Fibroblast of peridontal ligament (primary cell): ENCODE results near the gene SIGLEC10.

Experiments
- DNase-seq: peaks from one replicate; pipeline ENCODE4 v3.0.0-alpha.2; 2010; ENCODE audit errors: extremely low read depth

SIGLEC10 gene

DNA sequence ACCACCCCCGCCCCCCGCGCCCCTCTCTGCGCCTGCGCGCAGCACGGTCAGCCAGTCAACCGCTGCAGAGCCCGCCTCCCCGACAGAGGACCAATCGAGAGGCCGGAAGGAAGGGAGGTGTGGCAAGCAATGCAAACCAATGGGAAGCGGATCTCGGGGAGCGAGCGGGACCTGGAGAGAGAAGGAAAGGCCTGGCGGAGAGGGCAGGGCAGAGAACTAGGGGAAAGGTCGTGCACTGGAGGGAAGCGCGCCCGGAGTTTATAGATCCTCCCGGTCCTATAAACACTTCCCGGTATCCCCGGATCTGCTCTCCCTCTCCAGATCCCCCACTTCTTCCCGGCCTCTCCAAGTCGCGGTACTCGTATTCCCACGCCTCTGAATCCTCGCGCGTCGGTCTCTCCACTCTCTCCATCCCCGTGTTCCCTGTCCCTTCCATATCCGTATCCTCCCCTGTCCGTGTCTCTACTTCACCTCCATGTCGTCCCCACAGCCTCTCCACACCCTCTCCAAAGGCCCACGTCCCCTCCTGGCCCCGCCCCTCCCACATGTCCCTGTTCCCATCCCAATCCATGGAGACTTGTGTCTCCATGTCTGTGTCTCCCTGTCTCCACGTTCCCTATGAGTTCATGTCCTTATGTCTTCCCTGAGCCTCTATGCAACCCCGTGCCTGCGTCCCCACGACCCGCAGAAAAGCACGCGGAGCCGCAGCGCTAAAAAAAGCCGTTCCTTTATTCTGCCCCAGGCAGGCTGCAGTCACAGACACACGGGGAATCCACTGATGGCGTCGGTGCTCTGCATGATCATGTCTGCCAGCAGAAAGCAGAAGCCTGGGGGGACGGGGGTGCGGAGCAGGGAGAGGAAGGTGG is 50.8 kb downstream of the SIGLEC10 start:
- DNase-seq, result peak; percentile 96

DNA sequence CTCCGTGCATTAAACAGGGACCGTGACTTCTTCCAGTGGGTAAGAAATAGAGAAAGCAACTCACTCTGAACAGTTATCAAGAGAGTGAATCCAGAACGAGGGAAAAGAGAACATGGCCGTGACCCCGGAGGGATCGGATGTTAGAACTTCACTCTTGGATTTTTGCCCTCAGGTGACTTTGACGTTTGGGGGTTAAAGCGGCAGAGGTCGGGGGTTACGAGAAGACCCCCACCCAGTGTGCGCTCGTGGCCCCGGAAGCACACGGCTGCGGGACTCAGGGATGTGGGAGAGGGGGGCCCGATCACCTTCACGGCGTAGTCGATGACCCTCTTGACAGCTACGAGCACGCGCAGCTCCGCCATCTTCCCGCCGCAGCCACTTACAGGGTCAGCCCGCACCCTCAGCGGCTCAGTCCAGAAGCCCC is 51.5 kb downstream of the SIGLEC10 start, which contains the start of gene ETFB:
TSS of gene ETFB (minus strand) at position 424 of the 424 bp plus-strand sequence. CDS start at position 362, 62 bp downstream.
- no peak for DNase-seq

DNA sequence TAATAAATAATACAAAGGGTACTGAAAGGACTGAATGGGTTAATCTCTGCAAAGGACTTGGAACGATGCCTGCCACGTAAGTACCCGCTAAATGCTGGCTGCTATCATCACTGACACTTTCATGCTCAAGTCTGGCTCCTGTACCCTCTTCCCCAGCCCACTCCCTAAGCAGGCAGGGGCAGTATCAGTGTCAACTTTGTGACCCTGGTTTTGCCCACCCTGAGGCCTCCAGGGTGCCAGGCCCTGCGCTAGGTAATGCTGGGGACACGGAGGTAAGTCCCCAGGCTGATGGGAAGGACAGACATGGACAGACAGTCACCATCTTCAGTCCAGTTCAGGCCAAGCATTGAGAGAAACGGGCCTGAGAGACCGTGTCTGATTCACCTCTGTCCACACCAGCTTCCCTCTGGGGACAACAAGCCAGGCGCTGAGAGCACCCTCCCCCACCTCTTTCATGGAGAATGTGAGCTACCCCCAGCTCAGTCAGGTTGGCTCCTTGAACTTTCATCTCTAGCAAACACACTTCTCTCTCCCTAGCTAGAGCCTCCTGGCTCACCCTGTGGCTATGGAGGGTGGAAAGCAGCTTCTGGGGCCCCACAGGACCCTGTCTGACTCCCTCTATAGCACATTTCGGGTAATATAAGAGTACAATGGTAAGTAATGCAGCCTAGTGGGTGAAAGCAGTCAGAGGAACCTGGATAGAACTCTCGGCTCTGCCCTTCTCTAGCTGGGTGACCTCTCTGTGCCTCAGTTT is 52.1 kb downstream of the SIGLEC10 start:
- peak; percentile 39 for DNase-seq

DNA sequence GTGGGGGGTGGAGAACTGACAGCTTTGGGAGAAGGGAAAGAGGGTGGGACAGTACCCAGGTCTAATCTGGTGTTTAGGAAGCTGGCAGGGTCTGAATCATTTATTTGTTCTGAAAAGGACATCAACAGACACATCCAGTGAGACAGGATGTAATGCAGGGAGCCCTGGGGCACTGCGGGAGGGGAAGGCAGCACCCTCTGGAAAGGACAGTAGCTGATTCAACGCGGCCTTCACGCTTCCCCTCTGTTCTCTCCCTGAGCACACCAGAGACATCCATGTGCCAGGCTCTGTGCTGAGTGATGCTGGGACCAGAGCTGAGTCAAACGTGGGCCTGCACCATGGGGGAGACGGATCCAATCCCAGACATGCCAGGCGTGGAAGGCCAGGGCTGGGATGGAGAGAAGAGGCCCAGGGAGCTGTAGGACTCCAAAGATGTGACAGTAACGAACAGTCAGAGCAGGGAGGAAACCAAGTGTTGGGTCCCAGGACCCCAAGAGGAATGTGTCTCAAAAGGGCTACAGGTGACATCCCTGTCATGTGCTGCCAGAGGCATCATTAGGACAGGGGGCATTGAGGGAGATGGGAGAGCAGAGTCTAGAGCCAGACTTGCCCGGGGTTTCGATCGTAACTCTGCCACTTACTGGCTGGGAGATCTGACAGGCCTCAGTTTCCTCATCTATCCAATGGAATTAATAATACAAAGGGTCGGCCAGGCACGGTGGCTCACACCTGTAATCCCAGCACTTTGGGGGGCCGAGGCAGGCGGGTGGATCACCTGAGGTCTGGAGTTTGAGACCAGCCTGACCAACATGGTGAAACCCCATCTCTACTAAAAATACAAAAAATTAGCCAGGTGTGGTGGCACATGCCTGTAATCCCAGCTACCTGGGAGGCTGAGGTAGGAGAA is 53.0 kb downstream of the SIGLEC10 start:
- no peak for DNase-seq

DNA sequence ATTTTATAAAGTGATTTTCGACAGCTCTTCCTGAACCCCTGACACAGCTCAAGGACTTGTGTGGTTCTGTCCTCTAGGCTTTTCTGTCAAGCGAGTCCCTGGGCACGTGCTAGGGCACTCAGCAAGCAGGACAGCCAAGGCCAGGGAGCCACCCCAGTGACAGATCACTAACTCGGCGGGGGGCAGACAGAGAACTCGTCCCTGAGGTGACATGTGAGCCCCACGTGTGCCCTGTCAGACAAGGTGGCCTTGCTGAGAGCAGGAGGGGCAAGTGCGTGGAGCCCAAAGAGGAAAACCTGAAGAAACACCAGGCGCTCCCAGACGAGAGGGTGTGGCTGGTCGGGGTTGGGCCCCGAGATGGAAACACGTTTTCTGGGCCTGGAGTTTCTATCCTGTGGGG is 56.2 kb downstream of the SIGLEC10 start:
- DNase-seq, result no peak
